K562 (cell line): ENCODE measurements around the gene SERPING1. TPM values are rescaled to one million over a fixed set of nuclear protein-coding genes. Genes with fewer than 3 reads are reported as not detected.

Experiments
- ATF3 ChIP-seq, 2 experiments: fragments of 450-650 bp in 1 of 2; sonication (generic) in 1 of 2; formaldehyde crosslinking in 1 of 2; IDR thresholded peaks in 1 of 2; conservative IDR thresholded peaks in 1 of 2; 2 replicates each; pipeline versions ENCODE4 v1.6.1 to v1.8.1; 2016 to 2023; ENCODE audit warnings: mild to moderate bottlenecking in 2 of 2, moderate library complexity in 2 of 2, inconsistent platforms in 1 of 2, missing genetic modification reagents in 1 of 2
- CHCHD3 ChIP-seq: fragments of 250-450 bp; sonication (Bioruptor Pico); IDR thresholded peaks from 2 replicates; pipeline ENCODE4 v2.1.2; 2022; ENCODE audit warnings: mild to moderate bottlenecking
- CREB1 ChIP-seq, 2 experiments: sonication (generic) in 1 of 2; formaldehyde crosslinking in 1 of 2; IDR thresholded peaks; 2 replicates each; pipeline versions ENCODE4 v1.6.1 to v1.8.0; 2012 to 2022; ENCODE audit warnings: inconsistent platforms in 1 of 2, mild to moderate bottlenecking in 1 of 2, missing genetic modification reagents in 1 of 2, moderate library complexity in 1 of 2
- GMEB1 ChIP-seq: fragments of 250-450 bp; sonication (Bioruptor Pico); IDR thresholded peaks from 2 replicates; pipeline ENCODE4 v1.4.0; 2020; ENCODE audit warnings: mild to moderate bottlenecking
- JUN ChIP-seq, 2 experiments: sonication (generic) in 1 of 2; formaldehyde crosslinking in 1 of 2; IDR thresholded peaks; 2 replicates each; pipeline versions ENCODE4 v1.6.1 to v1.8.0; 2012 to 2022; ENCODE audit warnings: borderline replicate concordance in 2 of 2, mild to moderate bottlenecking in 2 of 2, improper control_type of control experiment in 1 of 2, low read depth in 1 of 2, low read length in 1 of 2, missing genetic modification reagents in 1 of 2
- MXI1 ChIP-seq: IDR thresholded peaks from 2 replicates; pipeline ENCODE4 v1.6.1; 2011; ENCODE audit warnings: low read depth, mild to moderate bottlenecking, improper control_type of control experiment, low read length
- NBN ChIP-seq: fragments of 450-650 bp; IDR thresholded peaks from 2 replicates; pipeline ENCODE4 v1.6.1; 2016; ENCODE audit warnings: low read depth, mild to moderate bottlenecking
- PHF8 ChIP-seq: fragments of 200-600 bp; sonication (generic); IDR thresholded peaks from 2 replicates; pipeline ENCODE4 v1.6.1; 2012; ENCODE audit warnings: mixed run types, mild to moderate bottlenecking, inconsistent platforms, low read length, moderate library complexity, borderline replicate concordance
- RAD21 ChIP-seq, 2 experiments: fragments of 250-450 bp in 1 of 2; fragments of 450-650 bp in 1 of 2; sonication (Bioruptor Pico) in 1 of 2; formaldehyde crosslinking in 1 of 2; IDR thresholded peaks in 1 of 2; conservative IDR thresholded peaks in 1 of 2; 2 replicates each; pipeline versions ENCODE4 v1.4.0 to v1.8.0; 2020 to 2022; ENCODE audit warnings: mild to moderate bottlenecking in 2 of 2, moderate library complexity in 1 of 2
- ZBTB34 ChIP-seq: fragments of 250-450 bp; sonication (Bioruptor Pico); IDR thresholded peaks from 2 replicates; pipeline ENCODE4 v1.8.0; 2021; ENCODE audit warnings: mild to moderate bottlenecking, moderate library complexity
- ZSCAN29 ChIP-seq: fragments of 450-650 bp; IDR thresholded peaks from 2 replicates; pipeline ENCODE4 v1.6.1; 2017
- polyA plus RNA-seq, 8 experiments: library from polyadenylated mRNA; depleted of rRNA in 4 of 8; stranded (reverse) in 5 of 8; unstranded in 3 of 8; fragments of >200 nt; fragmentation: Nextera tagmentation in 2 of 8; fragmentation: Illumina TruSeq in 1 of 8; extraction: Ambion mirVana in 2 of 8; extraction: Trizol in 1 of 8; gene quantifications; 2 replicates each; pipeline versions ENCODE4 v1.2.1 to v1.2.3, GENCODE V29; 2011 to 2014; ENCODE audit warnings: inconsistent platforms in 1 of 8, missing spikeins in 1 of 8
- total RNA-seq, 7 experiments: library from RNA; depleted of rRNA in 6 of 7; stranded (reverse); fragments of >200 nt in 6 of 7; fragmentation: Illumina TruSeq in 2 of 7; extraction: Trizol in 2 of 7; gene quantifications; 2 replicates each; pipeline versions ENCODE4 v1.2.1 to v1.2.3, GENCODE V29; 2011 to 2021; ENCODE audit warnings: low replicate concordance in 1 of 7

Gene SERPING1
- total and polyA plus RNA-seq, 9 of the 15 experiments (the other 6 are each of a cell fraction or from before 2014, with no cell fraction given), result 0.10 to 1.00 (median 0.21) TPM; not detected in 2

GRCh38 chr11:57649826-57650738 lies 52.6 kb downstream of the SERPING1 start, which contains the start of gene YPEL4 (continued):
- TF ChIP-seq ATF3 (IDR thresholded peaks at IDR 0.05) (peak; percentile 62), ATF3 (CRISPR knock-in tag; conservative IDR thresholded peaks at IDR 0.05) (no peak), JUN (IDR thresholded peaks at IDR 0.05; ENCODE audit: borderline replicate concordance, low read depth, low read length) (0 out of 2 replicates have a peak, but pooled peaks have one; percentile 52), JUN (CRISPR knock-in tag; IDR thresholded peaks at IDR 0.05; ENCODE audit: borderline replicate concordance) (no peak), MXI1 (no peak), ZBTB34 (CRISPR knock-in tag) (no peak), ZSCAN29 (no peak), GMEB1 (CRISPR knock-in tag) (no peak), CREB1 (IDR thresholded peaks at IDR 0.05) (peak; percentile 78), CREB1 (CRISPR knock-in tag; IDR thresholded peaks at IDR 0.05) (peak; percentile 78; the same call in 1 of the 2 replicates), NBN (no peak), CHCHD3 (CRISPR knock-in tag) (no peak), PHF8 (no peak), RAD21 (CRISPR knock-in tag; conservative IDR thresholded peaks at IDR 0.05 in 1 of 2, IDR thresholded peaks at IDR 0.05 in 1 of 2) (no peak)
